GM10847 (cell line): ENCODE measurements around the gene CALM1.

Experiments used
- POLR2A ChIP-seq: IDR thresholded peaks from 2 replicates; pipeline ENCODE4 v1.6.1; 2011; ENCODE audit not compliant: insufficient read length; ENCODE audit errors: extremely low read depth

CALM1 gene

GRCh38 chr14:90443161-90444076 is 46.6 kb downstream of the CALM1 start:
- no peak for TF ChIP-seq POLR2A

GRCh38 chr14:90444077-90444696 is 47.4 kb downstream of the CALM1 start:
- TF ChIP-seq POLR2A = no peak

GRCh38 chr14:90445011-90445410 is 48.2 kb downstream of the CALM1 start:
- TF ChIP-seq POLR2A = no peak

GRCh38 chr14:90446405-90446804 is 49.6 kb downstream of the CALM1 start:
- no peak for TF ChIP-seq POLR2A

GRCh38 chr14:90447720-90448497 is 51.1 kb downstream of the CALM1 start:
- no peak for TF ChIP-seq POLR2A

GRCh38 chr14:90449411-90449810 is 52.6 kb downstream of the CALM1 start:
- TF ChIP-seq POLR2A = no peak

GRCh38 chr14:90450151-90450550 is 53.3 kb downstream of the CALM1 start:
- TF ChIP-seq POLR2A = no peak

GRCh38 chr14:90450667-90451066 is 53.8 kb downstream of the CALM1 start:
- no peak for TF ChIP-seq POLR2A

GRCh38 chr14:90451443-90451842 is 54.6 kb downstream of the CALM1 start:
- no peak for TF ChIP-seq POLR2A

- TF ChIP-seq POLR2A = no peak
Observed at GRCh38 chr14:90451961-90452360, 55.1 kb downstream of the CALM1 start.

- TF ChIP-seq POLR2A = no peak
Observed at GRCh38 chr14:90452366-90452765, 55.5 kb downstream of the CALM1 start.

GRCh38 chr14:90453401-90453951 is 56.6 kb downstream of the CALM1 start:
- TF ChIP-seq POLR2A = no peak

- no peak for TF ChIP-seq POLR2A
Observed at GRCh38 chr14:90454041-90455000, 57.5 kb downstream of the CALM1 start.

- TF ChIP-seq POLR2A = no peak
Observed at GRCh38 chr14:90455100-90455571, 58.3 kb downstream of the CALM1 start.
